ENCODE measurements around the gene CCDC40.
A peak's percentile ranks its signal among the peaks of the same experiment; 100 is the strongest.
"Not testable (repeated sequence)": the region's sequence is repeated elsewhere in the genome, so short reads cannot be mapped to it uniquely, and the experiment has no call there.

CCDC40 gene

GRCh38 chr17:80024206-80024972, 12.1 kb upstream of the CCDC40 start:
- DNase-seq, result no peak

- peak; percentile 78 for DNase-seq
Measured at GRCh38 chr17:80025140-80025539, 11.3 kb upstream of the CCDC40 start.

GRCh38 chr17:80025796-80026195, 10.6 kb upstream of the CCDC40 start:
- DNase-seq, result no peak

GRCh38 chr17:80026359-80027042, 9.9 kb upstream of the CCDC40 start:
- no peak for DNase-seq

GRCh38 chr17:80027043-80027435, 9.4 kb upstream of the CCDC40 start:
- no peak for DNase-seq

- no peak for DNase-seq
Measured at GRCh38 chr17:80028030-80028429, 8.4 kb upstream of the CCDC40 start.

GRCh38 chr17:80029258-80029974, 7.0 kb upstream of the CCDC40 start:
- no peak for DNase-seq

GRCh38 chr17:80030730-80031410, 5.6 kb upstream of the CCDC40 start:
- DNase-seq, result peak; percentile 75

GRCh38 chr17:80031691-80032430, 4.6 kb upstream of the CCDC40 start:
- DNase-seq, result no peak

- no peak for DNase-seq
Measured at GRCh38 chr17:80032614-80033171, 3.7 kb upstream of the CCDC40 start.

- DNase-seq, result no peak
Measured at GRCh38 chr17:80033840-80034239, 2.6 kb upstream of the CCDC40 start.

GRCh38 chr17:80034791-80035686, 1.4 kb upstream of the CCDC40 start:
- DNase-seq, result no peak

- DNase-seq, result peak; percentile 67
Measured at GRCh38 chr17:80035687-80035936, 830 bp upstream of the CCDC40 start, which contains the start of gene TBC1D16. Gene TBC1D16 (minus strand): TSS chr17:80035872. CDS start chr17:80013547, 22,325 bp downstream.

- DNase-seq, result peak; percentile 67
Measured at GRCh38 chr17:80036715-80037477, 454 bp downstream of the CCDC40 start.

- DNase-seq, result no peak
Measured at GRCh38 chr17:80043963-80044362, 7.5 kb downstream of the CCDC40 start.

- DNase-seq, result peak; percentile 64
Measured at GRCh38 chr17:80045703-80046102, 9.3 kb downstream of the CCDC40 start.

GRCh38 chr17:80046709-80047108, 10.3 kb downstream of the CCDC40 start:
- DNase-seq, result not testable (repeated sequence)

- no peak for DNase-seq
Measured at GRCh38 chr17:80047176-80047575, 10.7 kb downstream of the CCDC40 start.

GRCh38 chr17:80049986-80050385, 13.5 kb downstream of the CCDC40 start:
- no peak for DNase-seq

- no peak for DNase-seq
Measured at GRCh38 chr17:80050706-80051105, 14.3 kb downstream of the CCDC40 start.
